Neural progenitor cell (in vitro differentiated cells): ENCODE data around the gene ASXL3. TPM values are rescaled to one million over a fixed set of nuclear protein-coding genes. Genes with fewer than 3 reads are reported as not detected.

Source experiments
- DNase-seq: peaks from one replicate; pipeline ENCODE4 v3.0.0-alpha.2; 2016; ENCODE audit warnings: low spot score
- H2AFZ ChIP-seq: fragments of 200-600 bp; sonication (generic); replicated peaks from 2 replicates; pipeline ENCODE4 v1.6.1; 2016; ENCODE audit warnings: antibody characterized with exemption
- H3F3A ChIP-seq: fragments of 200-600 bp; sonication (generic); 2 replicates; pipeline ENCODE4 v1.6.1; 2016; ENCODE audit warnings: antibody characterized with exemption, low read depth
- H3K27ac ChIP-seq: fragments of 200-600 bp; sonication (generic); 2 replicates; pipeline ENCODE4 v1.5.1; 2016; ENCODE audit warnings: mild to moderate bottlenecking
- H3K27me3 ChIP-seq: fragments of 200-600 bp; sonication (generic); 2 replicates; pipeline ENCODE4 v1.6.1; 2016; ENCODE audit warnings: mild to moderate bottlenecking, moderate library complexity
- H3K36me3 ChIP-seq: fragments of 200-600 bp; sonication (generic); 2 replicates; pipeline ENCODE4 v1.5.1; 2016
- H3K4me1 ChIP-seq: fragments of 200-600 bp; sonication (generic); 2 replicates; pipeline ENCODE4 v1.6.1; 2016; ENCODE audit warnings: mixed run types
- H3K4me2 ChIP-seq: fragments of 200-600 bp; sonication (generic); 2 replicates; pipeline ENCODE4 v1.6.1; 2016
- H3K4me3 ChIP-seq: fragments of 200-600 bp; sonication (generic); 2 replicates; pipeline ENCODE4 v1.5.1; 2016
- H3K79me2 ChIP-seq: fragments of 200-600 bp; sonication (generic); 2 replicates; pipeline ENCODE4 v1.6.1; 2016; ENCODE audit warnings: low read depth
- H3K9ac ChIP-seq: fragments of 200-600 bp; sonication (generic); 2 replicates; pipeline ENCODE4 v1.6.1; 2016
- H3K9me3 ChIP-seq: fragments of 200-600 bp; sonication (generic); 2 replicates; pipeline ENCODE4 v1.5.1; 2016; ENCODE audit warnings: low read depth
- H4K20me1 ChIP-seq: fragments of 200-600 bp; sonication (generic); 2 replicates; pipeline ENCODE4 v1.6.1; 2016; ENCODE audit warnings: low read depth
- H3K27ac Mint-ChIP-seq: 3 replicates; pipeline ENCODE4 v1.8.0; 2021; ENCODE audit warnings: mixed read lengths
- H3K27me3 Mint-ChIP-seq: 2 replicates; pipeline ENCODE4 v1.8.0; 2022; ENCODE audit warnings: low read depth, mild to moderate bottlenecking, inconsistent platforms, moderate library complexity, mixed read lengths; ENCODE audit not compliant: insufficient read depth
- H3K36me3 Mint-ChIP-seq: 3 replicates; pipeline ENCODE4 v1.8.0; 2021; ENCODE audit warnings: mixed read lengths
- H3K4me1 Mint-ChIP-seq: 3 replicates; pipeline ENCODE4 v1.8.0; 2021; ENCODE audit warnings: mixed read lengths
- H3K4me3 Mint-ChIP-seq: 3 replicates; pipeline ENCODE4 v1.8.0; 2021; ENCODE audit warnings: mild to moderate bottlenecking, moderate library complexity, mixed read lengths
- H3K9me3 Mint-ChIP-seq: 3 replicates; pipeline ENCODE4 v1.8.0; 2020; ENCODE audit warnings: mixed read lengths
- EZH2 ChIP-seq: fragments of 200-600 bp; sonication (generic); IDR thresholded peaks from 2 replicates; pipeline ENCODE4 v1.6.1; 2017; ENCODE audit warnings: antibody characterized with exemption, mild to moderate bottlenecking, moderate library complexity
- EZH2phosphoT487 ChIP-seq: fragments of 200-600 bp; sonication (generic); IDR thresholded peaks from 2 replicates; pipeline ENCODE4 v1.6.1; 2017; ENCODE audit warnings: antibody characterized with exemption
- total RNA-seq: library from RNA; depleted of rRNA; stranded (reverse); fragments of >200 nt; gene quantifications from 2 replicates; pipeline ENCODE4 v1.2.3, GENCODE V29; 2015; ENCODE audit warnings: low replicate concordance
- TF ChIP-seq, protein P1 (sequence below): fragments of 200-600 bp; sonication (generic); IDR thresholded peaks from 2 replicates; pipeline ENCODE4 v1.5.1; 2017; ENCODE audit warnings: antibody characterized with exemption, mild to moderate bottlenecking

The ASXL3 gene
- total RNA-seq, 1 donor from 2014 or later: 5.1 TPM

- TF ChIP-seq EZH2phosphoT487 (no peak), EZH2 (no peak)
- TF ChIP-seq, protein P1, sequence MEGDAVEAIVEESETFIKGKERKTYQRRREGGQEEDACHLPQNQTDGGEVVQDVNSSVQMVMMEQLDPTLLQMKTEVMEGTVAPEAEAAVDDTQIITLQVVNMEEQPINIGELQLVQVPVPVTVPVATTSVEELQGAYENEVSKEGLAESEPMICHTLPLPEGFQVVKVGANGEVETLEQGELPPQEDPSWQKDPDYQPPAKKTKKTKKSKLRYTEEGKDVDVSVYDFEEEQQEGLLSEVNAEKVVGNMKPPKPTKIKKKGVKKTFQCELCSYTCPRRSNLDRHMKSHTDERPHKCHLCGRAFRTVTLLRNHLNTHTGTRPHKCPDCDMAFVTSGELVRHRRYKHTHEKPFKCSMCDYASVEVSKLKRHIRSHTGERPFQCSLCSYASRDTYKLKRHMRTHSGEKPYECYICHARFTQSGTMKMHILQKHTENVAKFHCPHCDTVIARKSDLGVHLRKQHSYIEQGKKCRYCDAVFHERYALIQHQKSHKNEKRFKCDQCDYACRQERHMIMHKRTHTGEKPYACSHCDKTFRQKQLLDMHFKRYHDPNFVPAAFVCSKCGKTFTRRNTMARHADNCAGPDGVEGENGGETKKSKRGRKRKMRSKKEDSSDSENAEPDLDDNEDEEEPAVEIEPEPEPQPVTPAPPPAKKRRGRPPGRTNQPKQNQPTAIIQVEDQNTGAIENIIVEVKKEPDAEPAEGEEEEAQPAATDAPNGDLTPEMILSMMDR: no peak
- Histone ChIP-seq H4K20me1 (no peaks in the 10 kb centered on the region), H3K4me3 (no peak overlapping the region), H3K79me2 (no peaks in the 10 kb centered on the region), H3K27me3 (no peaks in the 10 kb centered on the region), H2AFZ (no peak overlapping the region), H3K9me3 (no peaks in the 10 kb centered on the region), H3K4me1 (peaks cover 13% of the 10 kb centered on the region), H3K27ac (no peak overlapping the region), H3K9ac (no peak overlapping the region), H3F3A (no peaks in the 10 kb centered on the region), H3K36me3 (no peaks in the 10 kb centered on the region), H3K4me2 (no peak overlapping the region)
- DNase-seq: no peak
- Mint-ChIP-seq H3K4me3 (no peak overlapping the region), H3K27me3 (no peaks in the 10 kb centered on the region), H3K36me3 (peaks cover 11% of the 10 kb centered on the region), H3K9me3 (peaks cover 13% of the 10 kb centered on the region), H3K27ac (no peak overlapping the region), H3K4me1 (peaks cover 6% of the 10 kb centered on the region)
Measured at GRCh38 chr18:33594799-33595198, 16.8 kb downstream of the ASXL3 start.

DNA sequence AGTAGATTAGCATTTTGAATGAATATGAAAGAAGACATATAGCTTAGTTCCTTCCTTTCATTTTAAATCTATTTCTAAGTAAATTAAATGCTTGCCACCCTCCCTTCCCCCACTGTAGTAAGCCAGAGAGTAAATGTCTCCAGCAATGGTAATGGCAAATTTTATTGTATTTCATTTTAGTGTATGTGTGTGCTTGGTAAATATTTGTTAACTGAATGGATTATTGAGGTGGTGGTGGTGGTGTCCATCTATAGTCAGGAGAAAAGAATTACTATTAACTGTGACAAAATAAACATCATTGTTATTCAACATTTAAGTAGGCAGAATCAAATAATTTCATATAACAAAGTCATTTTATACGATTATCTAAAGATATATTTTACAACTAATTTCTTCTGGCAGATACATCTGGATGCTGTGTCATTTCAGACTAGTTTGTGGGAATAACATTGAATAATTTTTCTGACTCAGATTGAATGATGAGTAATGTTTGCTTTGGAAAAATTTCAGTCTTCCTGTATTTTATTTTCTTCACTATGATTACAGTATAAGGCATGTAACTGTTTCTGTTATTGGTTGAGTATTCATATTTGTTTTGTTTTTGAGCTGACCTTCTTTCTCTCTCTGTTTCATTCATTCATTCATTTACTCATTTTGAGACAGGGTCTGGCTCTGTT, 18.3 kb downstream of the ASXL3 start:
- Mint-ChIP-seq H3K36me3 (peaks cover 4% of the 10 kb centered on the region), H3K27me3 (no peaks in the 10 kb centered on the region), H3K9me3 (peaks cover 8% of the 10 kb centered on the region), H3K4me3 (no peak overlapping the region), H3K4me1 (peaks cover 11% of the 10 kb centered on the region), H3K27ac (no peak overlapping the region)
- Histone ChIP-seq H3K27ac (no peak overlapping the region), H3F3A (no peaks in the 10 kb centered on the region), H3K9ac (no peak overlapping the region), H3K79me2 (no peaks in the 10 kb centered on the region), H3K9me3 (no peaks in the 10 kb centered on the region), H3K36me3 (no peaks in the 10 kb centered on the region), H3K4me2 (no peak overlapping the region), H3K27me3 (no peaks in the 10 kb centered on the region), H4K20me1 (no peaks in the 10 kb centered on the region), H2AFZ (no peak overlapping the region), H3K4me3 (no peak overlapping the region), H3K4me1 (peaks cover 13% of the 10 kb centered on the region)
- TF ChIP-seq EZH2 (no peak), EZH2phosphoT487 (no peak)
- TF ChIP-seq, protein P1: no peak
- DNase-seq: no peak

DNA sequence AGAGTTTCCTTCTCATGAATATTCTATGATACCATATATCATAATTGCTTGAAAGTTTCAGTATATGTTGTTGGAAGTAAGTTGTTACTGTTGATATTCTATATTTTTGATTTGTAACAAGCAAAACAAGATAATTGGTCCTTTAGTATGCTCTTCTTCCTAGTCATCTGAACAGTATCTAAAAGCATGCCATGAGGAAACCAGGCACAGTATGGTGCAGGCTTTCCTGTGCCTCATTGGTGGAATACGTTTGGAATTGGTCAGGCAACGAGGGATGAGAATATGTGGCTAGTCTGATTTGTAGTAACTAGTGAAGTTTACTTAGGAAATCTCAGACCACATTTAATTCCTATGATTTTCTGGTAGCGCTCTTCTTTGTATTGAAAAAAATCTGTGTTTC, 22.8 kb downstream of the ASXL3 start:
- no peaks in the 10 kb centered on the region for H3K9me3 ChIP-seq
- no peaks in the 10 kb centered on the region for H3F3A ChIP-seq
- no peaks in the 10 kb centered on the region for H4K20me1 ChIP-seq
- Mint-ChIP-seq H3K27me3 (no peaks in the 10 kb centered on the region), H3K36me3 (no peaks in the 10 kb centered on the region), H3K4me1 (peaks cover 11% of the 10 kb centered on the region), H3K4me3 (no peak overlapping the region), H3K9me3 (no peaks in the 10 kb centered on the region), H3K27ac (no peak overlapping the region)
- H3K4me3 ChIP-seq: no peak overlapping the region
- H3K27me3 ChIP-seq: no peaks in the 10 kb centered on the region
- H3K4me2 ChIP-seq: no peak overlapping the region
- H3K36me3 ChIP-seq: no peaks in the 10 kb centered on the region
- no peak overlapping the region for H3K27ac ChIP-seq
- H3K4me1 ChIP-seq: no peaks in the 10 kb centered on the region
- no peak overlapping the region for H2AFZ ChIP-seq
- H3K79me2 ChIP-seq: no peaks in the 10 kb centered on the region
- no peak for DNase-seq
- no peak overlapping the region for H3K9ac ChIP-seq
- TF ChIP-seq EZH2phosphoT487 (no peak), EZH2 (no peak)
- TF ChIP-seq, protein P1: no peak
